Calu3 (cell line): ENCODE data around the gene GCNA. TPM values are rescaled to one million over a fixed set of nuclear protein-coding genes. Genes with fewer than 3 reads are reported as not detected.

Experiments used
- BruUV-seq: library from RNA; stranded (reverse); fragments of 400-500 nt; replicated peaks from 2 replicates; lab custom pipeline; 2021; lab: Mats Ljungman, UMichigan
- CTCF ChIA-PET: fragments of 300-600 bp; sonication (Branson Sonifier 250); formaldehyde crosslinking; loops from one replicate; lab custom pipeline; 2022; ENCODE audit warnings: antibody characterized with exemption; lab: Charles Lee
- DNase-seq: peaks from one replicate; pipeline ENCODE4 v3.0.0; 2022
- H3K27ac Mint-ChIP-seq: one replicate; pipeline ENCODE4 v1.8.0; 2022; ENCODE audit warnings: mixed read lengths; ENCODE audit not compliant: unreplicated experiment
- H3K27me3 Mint-ChIP-seq: one replicate; pipeline ENCODE4 v1.8.0; 2022; ENCODE audit warnings: mixed read lengths; ENCODE audit not compliant: unreplicated experiment
- H3K36me3 Mint-ChIP-seq: one replicate; pipeline ENCODE4 v1.8.0; 2022; ENCODE audit warnings: mild to moderate bottlenecking, moderate library complexity, mixed read lengths; ENCODE audit not compliant: insufficient read depth, unreplicated experiment
- H3K4me1 Mint-ChIP-seq: one replicate; pipeline ENCODE4 v1.8.0; 2022; ENCODE audit warnings: mild to moderate bottlenecking, low read depth, mixed read lengths; ENCODE audit not compliant: unreplicated experiment
- H3K4me3 Mint-ChIP-seq: one replicate; pipeline ENCODE4 v1.8.0; 2022; ENCODE audit warnings: mild to moderate bottlenecking, low read depth, moderate library complexity, mixed read lengths; ENCODE audit not compliant: unreplicated experiment
- H3K9me3 Mint-ChIP-seq: one replicate; pipeline ENCODE4 v1.8.0; 2022; ENCODE audit warnings: low read depth, mixed read lengths; ENCODE audit not compliant: unreplicated experiment
- intact Hi-C: fragments of 100-400 bp; cut with micrococcal nuclease; formaldehyde crosslinking; loops from one replicate; pipeline ENCODE4 v1.10.0; 2022; ENCODE audit not compliant: unreplicated experiment
- total RNA-seq: library from RNA; stranded (reverse); gene quantifications from 2 replicates; pipeline ENCODE4 v1.2.3, GENCODE V29; 2022
- TF ChIP-seq, protein P1 (sequence below): fragments of 200-600 bp; IDR thresholded peaks from one replicate; pipeline ENCODE4 v1.8.0; 2022; ENCODE audit warnings: antibody characterized with exemption; ENCODE audit not compliant: unreplicated experiment

GCNA gene
- total RNA-seq, 1 experiment from 2014 or later, result 8.1 TPM

DNA sequence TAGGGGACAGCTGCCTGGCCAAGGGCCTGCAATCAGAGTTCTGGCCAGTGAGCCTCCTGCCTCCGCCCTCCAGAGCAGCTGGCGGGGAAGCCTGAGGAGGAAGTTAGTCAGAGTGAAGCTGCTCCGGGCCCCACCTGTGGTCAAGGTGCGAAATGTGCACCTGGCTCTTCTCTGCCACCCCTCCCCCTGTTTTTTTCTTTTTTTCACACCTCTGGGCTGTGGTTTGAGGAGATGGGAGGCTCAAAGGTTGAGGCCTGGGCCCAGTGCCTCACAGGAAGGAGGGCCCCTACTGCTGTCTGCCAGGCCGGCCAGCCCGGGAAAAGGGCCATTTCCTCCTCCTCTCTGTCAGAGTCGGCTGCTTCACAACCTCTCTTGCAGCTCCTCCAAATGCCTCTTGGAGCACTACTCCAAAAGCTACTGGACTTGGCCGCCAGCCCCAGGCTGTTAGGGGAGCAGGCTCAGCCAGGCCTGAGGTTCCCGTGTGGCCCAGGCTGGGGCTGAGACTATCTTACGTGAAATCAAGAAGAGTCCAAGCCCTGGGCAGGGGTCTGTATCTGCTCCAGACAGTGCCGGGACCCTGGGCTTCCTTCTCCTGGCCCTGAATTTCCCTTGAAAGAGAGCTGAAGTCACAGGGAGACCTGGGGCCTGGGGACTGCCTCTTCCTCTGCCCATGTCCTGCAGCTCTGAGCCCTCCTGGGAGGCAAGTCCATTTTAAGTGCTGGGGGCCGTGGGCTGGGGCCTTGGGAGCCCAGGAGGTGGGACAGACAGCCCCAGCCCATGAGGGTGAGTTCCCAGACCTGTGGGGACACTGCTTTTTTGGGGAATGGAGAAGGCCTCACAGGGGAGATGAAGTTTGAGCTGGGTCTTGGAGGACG lies 44.6 kb downstream of the GCNA start:
- intact Hi-C loops, result no loop called here
- Mint-ChIP-seq H3K4me3 (no peak overlapping the region), H3K27ac (no peak overlapping the region), H3K36me3 (peaks cover 6% of the 10 kb centered on the region), H3K27me3 (no peaks in the 10 kb centered on the region), H3K4me1 (no peaks in the 10 kb centered on the region), H3K9me3 (no peaks in the 10 kb centered on the region)
- TF ChIP-seq, protein P1, sequence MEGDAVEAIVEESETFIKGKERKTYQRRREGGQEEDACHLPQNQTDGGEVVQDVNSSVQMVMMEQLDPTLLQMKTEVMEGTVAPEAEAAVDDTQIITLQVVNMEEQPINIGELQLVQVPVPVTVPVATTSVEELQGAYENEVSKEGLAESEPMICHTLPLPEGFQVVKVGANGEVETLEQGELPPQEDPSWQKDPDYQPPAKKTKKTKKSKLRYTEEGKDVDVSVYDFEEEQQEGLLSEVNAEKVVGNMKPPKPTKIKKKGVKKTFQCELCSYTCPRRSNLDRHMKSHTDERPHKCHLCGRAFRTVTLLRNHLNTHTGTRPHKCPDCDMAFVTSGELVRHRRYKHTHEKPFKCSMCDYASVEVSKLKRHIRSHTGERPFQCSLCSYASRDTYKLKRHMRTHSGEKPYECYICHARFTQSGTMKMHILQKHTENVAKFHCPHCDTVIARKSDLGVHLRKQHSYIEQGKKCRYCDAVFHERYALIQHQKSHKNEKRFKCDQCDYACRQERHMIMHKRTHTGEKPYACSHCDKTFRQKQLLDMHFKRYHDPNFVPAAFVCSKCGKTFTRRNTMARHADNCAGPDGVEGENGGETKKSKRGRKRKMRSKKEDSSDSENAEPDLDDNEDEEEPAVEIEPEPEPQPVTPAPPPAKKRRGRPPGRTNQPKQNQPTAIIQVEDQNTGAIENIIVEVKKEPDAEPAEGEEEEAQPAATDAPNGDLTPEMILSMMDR, result no peak
- peak; percentile 45 for DNase-seq
- CTCF ChIA-PET, result interaction anchor here (0.5 to 1.1 kb wide), 2 partner anchors 29 to 114 kb away, joined by 3 to 5 read pairs; no protein-coding TSS in a partner anchor
- no TSS peak for BruUV-seq

DNA sequence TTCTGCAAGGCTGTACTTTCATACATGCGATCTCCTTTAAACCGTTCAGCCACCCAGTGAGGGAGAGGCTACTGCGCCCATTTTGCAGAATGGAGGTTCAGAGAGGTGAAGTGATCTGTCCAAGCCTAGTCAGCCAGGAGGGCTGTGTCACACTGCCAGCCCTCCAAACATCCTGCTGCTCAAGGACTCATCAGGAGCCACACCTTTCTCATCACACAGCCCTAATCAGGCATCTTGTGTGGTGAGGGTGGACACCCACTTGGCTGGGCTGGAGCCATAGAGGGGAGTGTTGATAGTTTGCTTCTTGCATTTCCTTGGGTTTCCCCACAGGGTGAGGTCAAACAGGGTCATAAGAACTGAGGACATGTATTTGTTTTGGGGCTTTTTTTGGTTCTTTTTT lies 45.5 kb downstream of the GCNA start:
- Mint-ChIP-seq H3K36me3 (peaks cover 6% of the 10 kb centered on the region), H3K4me3 (no peak overlapping the region), H3K9me3 (no peaks in the 10 kb centered on the region), H3K27me3 (no peaks in the 10 kb centered on the region), H3K4me1 (no peaks in the 10 kb centered on the region), H3K27ac (no peak overlapping the region)
- intact Hi-C loops, result no loop called here
- CTCF ChIA-PET, result no interaction called here
- TF ChIP-seq, protein P1, result no peak
- BruUV-seq, result no TSS peak
- DNase-seq, result no peak

DNA sequence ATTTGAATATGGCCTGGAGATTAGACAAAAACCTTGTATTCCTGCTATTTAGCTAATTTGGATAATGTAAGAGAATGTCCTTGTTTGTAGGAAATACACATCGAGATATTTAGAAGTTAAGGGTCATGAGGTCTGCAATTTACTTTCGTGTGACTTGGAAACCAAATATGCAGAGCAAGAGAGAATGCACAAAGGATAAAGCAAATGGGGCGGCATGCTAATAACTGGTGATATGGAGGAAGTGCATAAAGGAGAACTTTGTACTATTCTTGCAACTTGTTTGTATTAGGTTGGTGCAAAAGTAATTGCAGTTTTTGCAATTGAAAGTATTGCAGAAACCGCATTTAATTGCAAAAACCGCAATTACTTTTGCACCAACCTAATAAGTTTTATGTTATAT lies 47.2 kb downstream of the GCNA start:
- H3K9me3 Mint-ChIP-seq, result no peaks in the 10 kb centered on the region
- no peak for DNase-seq
- no peaks in the 10 kb centered on the region for H3K27me3 Mint-ChIP-seq
- BruUV-seq, result no TSS peak
- CTCF ChIA-PET, result no interaction called here
- peaks cover 6% of the 10 kb centered on the region for H3K36me3 Mint-ChIP-seq
- intact Hi-C loops, result no loop called here
- no peak overlapping the region for H3K4me3 Mint-ChIP-seq
- H3K27ac Mint-ChIP-seq, result no peak overlapping the region
- TF ChIP-seq, protein P1, result no peak
- H3K4me1 Mint-ChIP-seq, result no peaks in the 10 kb centered on the region

DNA sequence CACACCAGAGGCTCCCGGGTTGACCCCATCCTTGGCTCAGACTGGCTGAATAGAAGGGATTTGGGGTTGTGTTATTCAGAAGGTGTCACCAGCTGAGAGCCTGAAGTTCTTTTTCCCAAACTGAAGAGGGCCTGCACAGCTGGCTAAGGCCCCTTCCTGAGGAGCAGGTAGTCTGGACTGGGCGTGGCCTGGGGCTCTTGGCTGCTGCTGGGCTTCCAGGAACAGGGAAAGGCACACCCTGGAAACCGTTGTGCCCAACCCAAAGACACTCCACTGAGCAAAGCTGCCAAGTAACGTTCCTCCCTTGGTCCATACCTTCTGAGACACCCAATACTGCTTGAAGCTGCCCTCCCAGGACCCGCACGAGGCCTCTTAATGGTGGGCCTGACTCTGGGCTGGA lies 48.3 kb downstream of the GCNA start:
- Mint-ChIP-seq H3K9me3 (no peaks in the 10 kb centered on the region), H3K27me3 (no peaks in the 10 kb centered on the region), H3K36me3 (peaks cover 6% of the 10 kb centered on the region), H3K4me3 (no peak overlapping the region), H3K27ac (peak overlapping the region; percentile 23), H3K4me1 (no peaks in the 10 kb centered on the region)
- CTCF ChIA-PET, result no interaction called here
- TF ChIP-seq, protein P1, result no peak
- no peak for DNase-seq
- BruUV-seq, result no TSS peak
- intact Hi-C loops, result no loop called here
